Bronchial epithelial cell (primary cell): ENCODE data around the gene MTFMT. TPM values are rescaled to one million over a fixed set of nuclear protein-coding genes. Genes with fewer than 3 reads are reported as not detected.

Experiments
- DNase-seq: peaks from one replicate; pipeline ENCODE4 v3.0.0-alpha.2; 2010; ENCODE audit warnings: low read depth
- FAIRE-seq: peaks from 2 replicates; lab custom pipeline; 2011; peaks lifted over from hg19 to GRCh38; lab: Jason Lieb, UNC
- H3K27me3 ChIP-seq: 2 replicates; pipeline ENCODE4 v1.5.1; 2011; ENCODE audit warnings: low read length; ENCODE audit not compliant: control insufficient read depth, insufficient read depth
- H3K36me3 ChIP-seq: 2 replicates; pipeline ENCODE4 v1.5.1; 2011; ENCODE audit warnings: low read length; ENCODE audit not compliant: control insufficient read depth, insufficient read depth
- H3K4me3 ChIP-seq: 2 replicates; pipeline ENCODE4 v1.5.1; 2011; ENCODE audit warnings: mild to moderate bottlenecking, low read depth, low read length, control low read depth
- total RNA-seq: library from RNA; depleted of rRNA; stranded (reverse); fragments of >200 nt; gene quantifications from 2 replicates; pipeline ENCODE4 v1.2.1, GENCODE V29; 2014
- TF ChIP-seq, protein P1 (sequence below): IDR thresholded peaks from 2 replicates; pipeline ENCODE4 v1.5.1; 2011; ENCODE audit warnings: mild to moderate bottlenecking, moderate library complexity, low read length, control low read depth, inconsistent platforms; ENCODE audit not compliant: insufficient read depth, severe bottlenecking

The MTFMT gene
- total RNA-seq, 1 donor from 2014 or later = 17.4 TPM

DNA sequence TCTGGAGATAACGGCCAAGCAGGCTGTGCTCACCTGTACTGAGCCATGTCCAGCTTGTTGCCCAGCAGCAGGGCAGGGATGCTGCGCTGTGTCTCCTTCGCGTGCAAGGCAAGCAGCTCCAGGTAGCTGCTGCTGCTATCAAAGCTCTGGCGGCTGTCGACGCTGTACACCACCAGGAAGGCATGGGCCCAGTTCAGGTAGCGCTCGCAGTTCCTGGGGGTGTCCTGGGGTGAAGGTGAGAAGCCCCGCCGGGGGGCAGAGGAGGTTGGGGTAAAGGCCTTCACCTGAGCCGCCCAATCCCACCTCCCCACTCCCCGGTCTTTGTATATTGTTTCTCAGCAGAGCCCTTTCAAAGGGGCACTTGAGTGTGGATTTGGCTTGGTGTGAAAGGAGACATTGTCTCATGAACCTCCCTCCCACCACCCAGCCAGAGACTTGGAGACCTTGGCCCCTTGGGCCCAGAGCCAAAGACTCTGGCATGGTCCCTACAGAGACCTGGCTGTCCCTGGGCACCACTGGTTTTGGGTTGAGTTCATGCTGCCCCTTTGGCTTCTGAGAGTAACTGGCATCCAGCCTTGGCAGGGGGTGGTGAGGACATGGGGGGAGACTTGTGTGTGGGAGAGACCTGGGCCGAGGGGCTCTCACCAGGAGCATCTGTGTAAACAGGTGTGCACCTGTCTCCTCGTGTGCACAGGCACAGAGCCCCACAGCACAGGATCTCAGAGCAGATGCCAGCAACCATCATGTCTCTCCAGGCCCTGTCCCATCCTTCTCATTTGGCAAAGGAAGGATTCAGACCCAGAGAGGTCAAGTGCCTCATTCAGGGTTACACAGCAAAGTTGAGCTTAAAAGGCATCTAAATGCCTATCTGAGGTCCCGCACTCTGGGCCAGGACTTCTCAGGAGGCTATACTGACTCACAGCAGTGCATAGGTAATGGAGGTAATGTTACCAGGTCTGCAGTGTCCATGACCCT lies 29.2 kb upstream of the MTFMT start:
- FAIRE-seq (peak; percentile 52), DNase-seq (no peak)
- Histone ChIP-seq H3K4me3 (no peak overlapping the region), H3K36me3 (no peaks in the 10 kb centered on the region), H3K27me3 (no peaks in the 10 kb centered on the region)
- TF ChIP-seq, protein P1, sequence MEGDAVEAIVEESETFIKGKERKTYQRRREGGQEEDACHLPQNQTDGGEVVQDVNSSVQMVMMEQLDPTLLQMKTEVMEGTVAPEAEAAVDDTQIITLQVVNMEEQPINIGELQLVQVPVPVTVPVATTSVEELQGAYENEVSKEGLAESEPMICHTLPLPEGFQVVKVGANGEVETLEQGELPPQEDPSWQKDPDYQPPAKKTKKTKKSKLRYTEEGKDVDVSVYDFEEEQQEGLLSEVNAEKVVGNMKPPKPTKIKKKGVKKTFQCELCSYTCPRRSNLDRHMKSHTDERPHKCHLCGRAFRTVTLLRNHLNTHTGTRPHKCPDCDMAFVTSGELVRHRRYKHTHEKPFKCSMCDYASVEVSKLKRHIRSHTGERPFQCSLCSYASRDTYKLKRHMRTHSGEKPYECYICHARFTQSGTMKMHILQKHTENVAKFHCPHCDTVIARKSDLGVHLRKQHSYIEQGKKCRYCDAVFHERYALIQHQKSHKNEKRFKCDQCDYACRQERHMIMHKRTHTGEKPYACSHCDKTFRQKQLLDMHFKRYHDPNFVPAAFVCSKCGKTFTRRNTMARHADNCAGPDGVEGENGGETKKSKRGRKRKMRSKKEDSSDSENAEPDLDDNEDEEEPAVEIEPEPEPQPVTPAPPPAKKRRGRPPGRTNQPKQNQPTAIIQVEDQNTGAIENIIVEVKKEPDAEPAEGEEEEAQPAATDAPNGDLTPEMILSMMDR = no peak

DNA sequence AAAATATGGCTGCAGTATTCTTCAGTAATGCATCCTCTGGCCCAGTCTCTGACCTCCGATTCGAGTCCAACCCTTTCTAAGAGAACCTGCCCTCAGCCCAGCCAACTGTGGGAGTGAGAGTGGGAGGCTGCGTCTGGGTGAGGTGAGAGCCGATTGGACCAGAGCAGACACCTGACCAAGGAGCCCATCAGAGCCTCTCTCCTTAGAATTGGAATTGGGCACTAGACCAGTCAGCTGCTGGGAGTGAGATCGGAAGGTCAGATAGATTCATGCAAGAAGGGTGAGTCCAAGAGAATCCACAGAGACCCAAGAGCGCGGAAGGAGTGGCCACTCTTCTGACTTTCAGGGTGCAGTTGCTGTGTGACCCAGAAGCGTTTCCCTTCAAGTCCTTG lies 28.1 kb upstream of the MTFMT start:
- H3K27me3 ChIP-seq = no peaks in the 10 kb centered on the region
- H3K36me3 ChIP-seq = no peaks in the 10 kb centered on the region
- H3K4me3 ChIP-seq = no peak overlapping the region
- FAIRE-seq = no peak
- TF ChIP-seq, protein P1 = no peak
- DNase-seq = no peak

GRCh38 chr15:65056868-65057548 lies 27.6 kb upstream of the MTFMT start:
- TF ChIP-seq, protein P1 = no peak
- DNase-seq (no peak), FAIRE-seq (no peak)
- H3K36me3 ChIP-seq = no peaks in the 10 kb centered on the region
- no peak overlapping the region for H3K4me3 ChIP-seq
- no peaks in the 10 kb centered on the region for H3K27me3 ChIP-seq

DNA sequence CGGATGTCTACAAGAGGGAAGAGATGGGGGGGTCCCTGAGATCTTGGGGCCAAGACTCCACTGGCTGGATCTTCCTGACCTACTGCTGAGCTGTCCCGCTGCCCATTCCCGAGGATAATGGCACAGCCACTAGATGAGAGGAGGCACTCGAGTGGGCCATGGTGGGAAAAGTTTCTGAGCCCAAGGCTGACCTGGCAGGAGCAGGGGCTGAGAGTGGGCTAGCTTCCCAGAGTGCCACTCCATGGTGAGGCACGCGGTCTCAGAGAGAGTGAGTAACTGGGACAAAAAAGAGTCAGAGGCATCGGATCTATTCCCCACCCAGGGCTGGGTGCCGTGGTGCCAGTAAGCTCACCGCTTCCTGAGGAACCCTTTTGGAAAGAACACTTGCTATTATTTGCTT lies 26.7 kb upstream of the MTFMT start:
- Histone ChIP-seq H3K36me3 (no peaks in the 10 kb centered on the region), H3K4me3 (no peak overlapping the region), H3K27me3 (no peaks in the 10 kb centered on the region)
- FAIRE-seq = no peak
- no peak for DNase-seq
- TF ChIP-seq, protein P1 = no peak

DNA sequence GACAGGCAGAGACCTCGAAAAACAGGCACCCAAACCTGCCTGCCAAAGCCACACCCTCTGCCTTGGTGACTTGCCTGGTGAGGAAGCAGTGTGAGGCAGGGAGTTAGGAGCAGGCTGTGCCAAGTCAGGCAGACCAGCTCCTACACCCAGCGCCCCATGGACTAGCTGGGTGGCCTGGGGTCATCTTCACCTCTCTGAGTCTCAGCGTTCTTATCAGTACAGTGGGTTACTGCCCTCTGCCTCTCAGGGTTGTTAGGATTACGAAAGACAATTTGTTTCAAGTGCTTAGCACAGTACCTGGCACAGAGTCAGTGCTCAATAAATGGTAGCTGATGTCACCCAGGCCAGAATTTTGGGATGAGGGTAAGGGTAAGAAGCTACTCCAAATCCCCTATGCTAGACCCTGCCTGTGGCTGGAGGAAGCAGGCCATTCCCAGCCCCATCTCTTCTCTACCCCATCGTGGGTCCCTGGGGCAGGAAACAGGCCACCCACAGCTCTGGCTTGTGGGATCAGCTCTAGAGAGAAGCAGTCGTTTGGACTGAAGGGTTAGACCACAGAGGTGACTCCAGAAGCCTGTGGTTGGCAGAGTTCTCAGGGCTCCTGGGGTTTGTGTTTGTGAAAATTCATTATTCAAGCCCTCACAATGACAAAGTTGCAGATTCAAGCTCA lies 25.9 kb upstream of the MTFMT start:
- no peaks in the 10 kb centered on the region for H3K36me3 ChIP-seq
- DNase-seq (peak; percentile 42), FAIRE-seq (no peak)
- TF ChIP-seq, protein P1 = no peak
- H3K4me3 ChIP-seq = no peak overlapping the region
- H3K27me3 ChIP-seq = no peaks in the 10 kb centered on the region
